ENCODE measurements around the gene MAGEB17. TPM values are rescaled to one million over a fixed set of nuclear protein-coding genes. Genes with fewer than 3 reads are reported as not detected.

The MAGEB17 gene
- total RNA-seq, 2 experiments from 2014 or later: not detected

GRCh38 chrX:16212436-16212835, 45.2 kb downstream of the MAGEB17 start:
- H3K4me3 Mint-ChIP-seq: no peak overlapping the region
- H3K27ac Mint-ChIP-seq: no peak overlapping the region
- no peaks in the 10 kb centered on the region for H3K27me3 Mint-ChIP-seq
- H3K4me1 Mint-ChIP-seq: no peaks in the 10 kb centered on the region
- no peak for DNase-seq
- H3K36me3 Mint-ChIP-seq: no peaks in the 10 kb centered on the region
- no peaks in the 10 kb centered on the region for H3K9me3 Mint-ChIP-seq

DNA sequence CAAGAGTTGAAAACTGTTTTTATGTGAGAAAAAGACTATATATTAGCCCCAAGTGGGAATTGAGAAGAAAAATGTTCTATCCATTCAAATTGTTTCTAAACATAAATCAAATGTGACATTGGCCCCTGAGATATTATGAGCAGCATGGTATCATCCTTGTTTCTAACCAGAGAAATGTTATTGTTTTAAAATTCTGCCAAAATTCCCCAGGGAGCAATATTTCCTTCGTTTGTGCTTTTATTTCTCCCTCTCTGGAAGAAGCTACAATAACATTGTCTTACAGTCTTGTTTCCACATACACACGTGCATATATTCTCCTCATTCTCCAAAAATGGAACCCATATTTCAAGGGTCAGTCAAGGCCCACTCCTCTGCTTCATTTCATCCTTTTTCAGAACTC, 46.7 kb downstream of the MAGEB17 start:
- Mint-ChIP-seq H3K36me3 (no peaks in the 10 kb centered on the region), H3K27ac (no peak overlapping the region), H3K4me3 (no peak overlapping the region), H3K27me3 (no peaks in the 10 kb centered on the region), H3K9me3 (no peaks in the 10 kb centered on the region), H3K4me1 (no peaks in the 10 kb centered on the region)
- DNase-seq: no peak

DNA sequence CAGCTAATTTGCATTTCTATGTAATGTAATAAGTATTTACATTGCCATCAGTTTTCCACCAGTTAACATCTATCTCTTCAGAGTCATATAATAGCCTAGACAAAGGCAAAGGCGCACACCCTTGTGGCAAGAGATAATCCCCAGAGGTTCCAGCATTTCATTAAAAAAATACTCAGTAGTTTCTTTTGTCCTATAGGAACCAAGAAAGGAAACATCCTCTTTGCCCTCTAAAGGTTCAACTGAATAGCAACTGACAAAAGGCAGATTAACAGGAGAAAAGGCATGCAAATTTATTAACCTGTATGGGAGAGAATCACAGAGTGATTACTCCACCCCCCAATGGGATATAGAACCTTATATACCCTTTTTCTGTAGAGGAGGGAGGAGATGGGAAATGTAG, 48.4 kb downstream of the MAGEB17 start:
- H3K9me3 Mint-ChIP-seq: no peaks in the 10 kb centered on the region
- H3K27me3 Mint-ChIP-seq: no peaks in the 10 kb centered on the region
- DNase-seq: no peak
- no peak overlapping the region for H3K4me3 Mint-ChIP-seq
- H3K4me1 Mint-ChIP-seq: no peaks in the 10 kb centered on the region
- H3K36me3 Mint-ChIP-seq: no peaks in the 10 kb centered on the region
- H3K27ac Mint-ChIP-seq: no peak overlapping the region

Other genes with a start within 250 kb of the MAGEB17 start
- not detected for gene GRPR, start 43.9 kb upstream of the MAGEB17 start, total RNA-seq